HL-60 (cell line): ENCODE measurements around the gene SMURF1.

ENCODE experiments used
- DNase-seq, 2 experiments: peaks; one replicate each; pipeline ENCODE4 v3.0.0-alpha.2; 2010 to 2020; ENCODE audit warnings: low read depth in 1 of 2, low spot score in 1 of 2
- H3K27ac ChIP-seq: fragments of 250-450 bp; sonication (Bioruptor Pico); replicated peaks from 2 replicates; pipeline ENCODE4 v1.5.1; 2020; ENCODE audit warnings: mild to moderate bottlenecking, moderate library complexity
- H3K27me3 ChIP-seq: fragments of 250-450 bp; sonication (Bioruptor Pico); 2 replicates; pipeline ENCODE4 v1.5.1; 2021; ENCODE audit warnings: mild to moderate bottlenecking, moderate library complexity; ENCODE audit not compliant: insufficient read depth, poor library complexity, severe bottlenecking
- H3K4me3 ChIP-seq: replicated peaks from 2 replicates; pipeline ENCODE4 v1.5.1; 2011; ENCODE audit warnings: mild to moderate bottlenecking, control low read depth, low read length; ENCODE audit not compliant: insufficient read depth
- CTCF ChIP-seq: IDR thresholded peaks from one replicate; pipeline ENCODE4 v1.5.1; 2011; ENCODE audit warnings: low read length, control low read depth, inconsistent platforms; ENCODE audit not compliant: insufficient read depth
- GABPA ChIP-seq: IDR thresholded peaks from 2 replicates; pipeline ENCODE4 v1.6.1; 2012; ENCODE audit warnings: low read depth
- POLR2AphosphoS5 ChIP-seq: IDR thresholded peaks from 2 replicates; pipeline ENCODE4 v1.6.1; 2012; ENCODE audit warnings: low read depth
- SPI1 ChIP-seq: IDR thresholded peaks from 2 replicates; pipeline ENCODE4 v1.6.1; 2012; ENCODE audit warnings: low read depth, mild to moderate bottlenecking, borderline replicate concordance
- TF ChIP-seq, protein P1 (sequence below): IDR thresholded peaks from 2 replicates; pipeline ENCODE4 v1.6.1; 2012; ENCODE audit warnings: low read depth; ENCODE audit not compliant: insufficient replicate concordance

SMURF1 gene

DNA sequence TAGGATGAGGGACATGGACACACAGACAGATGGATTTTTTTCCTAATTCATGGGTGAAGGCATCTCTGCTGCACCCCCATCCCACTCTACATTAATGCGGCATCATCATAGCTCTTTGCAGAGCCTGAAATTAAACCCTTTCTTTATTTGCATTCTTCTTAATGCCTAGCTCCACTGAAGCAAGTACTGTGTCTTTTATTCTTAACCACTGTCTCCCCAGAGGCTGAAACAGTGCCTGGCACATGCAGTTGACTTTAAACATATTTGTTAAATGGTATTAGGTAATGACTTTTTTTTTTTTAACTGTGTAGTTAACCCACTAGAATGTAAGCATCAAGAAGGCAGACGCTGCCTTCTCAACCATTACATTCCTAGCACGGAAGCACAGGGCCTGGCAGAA is 73.5 kb downstream of the SMURF1 start:
- Histone ChIP-seq H3K4me3 (no peak overlapping the region), H3K27me3 (no peaks in the 10 kb centered on the region), H3K27ac (no peak overlapping the region)
- no peak for DNase-seq
- TF ChIP-seq SPI1 (no peak), POLR2AphosphoS5 (no peak), CTCF (no peak), GABPA (no peak)
- TF ChIP-seq, protein P1, sequence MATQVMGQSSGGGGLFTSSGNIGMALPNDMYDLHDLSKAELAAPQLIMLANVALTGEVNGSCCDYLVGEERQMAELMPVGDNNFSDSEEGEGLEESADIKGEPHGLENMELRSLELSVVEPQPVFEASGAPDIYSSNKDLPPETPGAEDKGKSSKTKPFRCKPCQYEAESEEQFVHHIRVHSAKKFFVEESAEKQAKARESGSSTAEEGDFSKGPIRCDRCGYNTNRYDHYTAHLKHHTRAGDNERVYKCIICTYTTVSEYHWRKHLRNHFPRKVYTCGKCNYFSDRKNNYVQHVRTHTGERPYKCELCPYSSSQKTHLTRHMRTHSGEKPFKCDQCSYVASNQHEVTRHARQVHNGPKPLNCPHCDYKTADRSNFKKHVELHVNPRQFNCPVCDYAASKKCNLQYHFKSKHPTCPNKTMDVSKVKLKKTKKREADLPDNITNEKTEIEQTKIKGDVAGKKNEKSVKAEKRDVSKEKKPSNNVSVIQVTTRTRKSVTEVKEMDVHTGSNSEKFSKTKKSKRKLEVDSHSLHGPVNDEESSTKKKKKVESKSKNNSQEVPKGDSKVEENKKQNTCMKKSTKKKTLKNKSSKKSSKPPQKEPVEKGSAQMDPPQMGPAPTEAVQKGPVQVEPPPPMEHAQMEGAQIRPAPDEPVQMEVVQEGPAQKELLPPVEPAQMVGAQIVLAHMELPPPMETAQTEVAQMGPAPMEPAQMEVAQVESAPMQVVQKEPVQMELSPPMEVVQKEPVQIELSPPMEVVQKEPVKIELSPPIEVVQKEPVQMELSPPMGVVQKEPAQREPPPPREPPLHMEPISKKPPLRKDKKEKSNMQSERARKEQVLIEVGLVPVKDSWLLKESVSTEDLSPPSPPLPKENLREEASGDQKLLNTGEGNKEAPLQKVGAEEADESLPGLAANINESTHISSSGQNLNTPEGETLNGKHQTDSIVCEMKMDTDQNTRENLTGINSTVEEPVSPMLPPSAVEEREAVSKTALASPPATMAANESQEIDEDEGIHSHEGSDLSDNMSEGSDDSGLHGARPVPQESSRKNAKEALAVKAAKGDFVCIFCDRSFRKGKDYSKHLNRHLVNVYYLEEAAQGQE = no peak

- Histone ChIP-seq H3K27me3 (no peaks in the 10 kb centered on the region), H3K27ac (no peak overlapping the region), H3K4me3 (no peak overlapping the region)
- DNase-seq = no peak
- no peak for TF ChIP-seq CTCF
- TF ChIP-seq SPI1 = no peak
- TF ChIP-seq, protein P1 = no peak
- no peak for TF ChIP-seq GABPA
- no peak for TF ChIP-seq POLR2AphosphoS5
Observed at GRCh38 chr7:99061001-99061776, 82.7 kb downstream of the SMURF1 start.

DNA sequence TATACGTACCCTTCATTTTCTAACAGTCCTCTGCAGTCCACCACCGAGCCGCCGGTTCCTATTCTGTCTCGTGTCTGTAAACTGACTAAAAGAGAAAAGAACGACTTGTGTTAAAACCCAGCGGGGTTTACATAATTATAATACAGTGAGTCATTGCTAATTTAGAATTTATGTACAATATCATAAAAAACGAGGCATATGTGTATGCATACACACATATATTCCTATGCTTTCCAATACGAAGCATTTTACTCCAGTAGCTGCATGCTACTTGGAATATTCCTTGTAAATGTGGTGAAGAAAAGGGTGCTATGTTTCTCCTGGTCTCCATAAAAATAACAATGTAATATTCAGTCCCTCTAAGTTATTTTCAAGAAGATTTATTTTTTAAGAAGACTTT is 89.1 kb downstream of the SMURF1 start:
- DNase-seq = no peak
- H3K4me3 ChIP-seq = no peak overlapping the region
- no peak overlapping the region for H3K27ac ChIP-seq
- no peaks in the 10 kb centered on the region for H3K27me3 ChIP-seq
- no peak for TF ChIP-seq POLR2AphosphoS5
- TF ChIP-seq SPI1 = no peak
- TF ChIP-seq, protein P1 = no peak
- TF ChIP-seq GABPA = no peak
- TF ChIP-seq CTCF = no peak
